UCSD-AML1 (cell line): Measurements from ENCODE around the gene CDPF1.
"Not testable (repeated sequence)": the region's sequence is repeated elsewhere in the genome, so short reads cannot be mapped to it uniquely, and the experiment has no call there.

Experiments
- DNase-seq: peaks from one replicate; lab custom pipeline; 2025; ENCODE audit not compliant: unreplicated experiment; lab: John Stamatoyannopoulos, UW

The CDPF1 gene

DNA sequence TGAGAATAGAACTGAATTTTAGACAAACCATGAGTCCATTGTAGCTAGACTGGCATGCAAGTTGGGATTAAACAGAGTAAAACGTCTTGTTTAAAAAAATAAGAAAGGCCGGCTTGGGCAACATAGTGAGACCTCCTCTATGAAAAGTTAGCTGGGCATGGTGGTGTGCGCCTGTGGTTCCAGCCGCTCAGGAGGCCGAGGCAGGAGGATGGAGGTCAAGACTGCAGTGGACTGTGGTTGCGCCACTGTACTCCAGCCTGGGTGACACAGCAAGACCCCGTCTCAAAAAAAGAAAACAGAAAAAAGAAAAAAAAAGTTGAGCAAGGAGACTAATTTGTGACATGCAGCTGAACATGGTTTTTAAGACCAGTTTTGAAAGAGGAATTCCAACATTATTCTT lies 23.5 kb downstream of the CDPF1 start:
- no peak for DNase-seq

DNA sequence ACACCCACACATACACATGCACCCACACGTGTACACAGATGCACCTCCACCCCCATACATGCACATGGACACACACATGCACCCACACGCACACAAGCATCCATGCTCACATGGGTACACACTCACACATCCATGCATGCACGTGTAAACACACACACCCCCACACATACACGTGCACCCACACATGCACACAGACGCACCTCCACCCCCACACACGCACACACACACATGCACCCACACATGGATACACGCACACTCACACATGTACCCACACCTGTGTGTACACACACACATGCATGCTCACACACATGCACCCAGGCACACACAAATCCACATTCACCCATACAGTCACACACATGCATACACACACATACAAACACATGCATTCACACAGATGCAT lies 24.5 kb downstream of the CDPF1 start:
- DNase-seq = no peak

DNA sequence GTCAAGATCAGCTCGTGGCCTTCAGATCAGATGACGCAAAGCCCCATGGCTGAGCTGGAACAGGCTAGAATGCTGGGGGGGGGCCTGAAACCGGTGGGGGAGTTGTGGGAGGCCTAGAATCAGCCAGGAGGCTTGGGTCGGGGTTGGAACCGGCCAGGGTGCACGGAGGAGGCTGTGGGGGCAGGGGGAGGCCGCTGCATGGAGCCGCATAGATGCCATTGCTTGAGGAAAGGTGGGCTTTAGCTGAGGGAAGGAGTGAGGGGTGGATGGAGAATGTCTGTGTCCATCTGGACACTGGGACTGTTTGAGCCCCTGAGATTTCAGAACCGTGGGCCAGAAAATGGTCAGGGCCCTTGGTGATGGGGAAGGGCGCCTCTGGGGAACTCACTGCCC lies 25.2 kb downstream of the CDPF1 start:
- no peak for DNase-seq

DNA sequence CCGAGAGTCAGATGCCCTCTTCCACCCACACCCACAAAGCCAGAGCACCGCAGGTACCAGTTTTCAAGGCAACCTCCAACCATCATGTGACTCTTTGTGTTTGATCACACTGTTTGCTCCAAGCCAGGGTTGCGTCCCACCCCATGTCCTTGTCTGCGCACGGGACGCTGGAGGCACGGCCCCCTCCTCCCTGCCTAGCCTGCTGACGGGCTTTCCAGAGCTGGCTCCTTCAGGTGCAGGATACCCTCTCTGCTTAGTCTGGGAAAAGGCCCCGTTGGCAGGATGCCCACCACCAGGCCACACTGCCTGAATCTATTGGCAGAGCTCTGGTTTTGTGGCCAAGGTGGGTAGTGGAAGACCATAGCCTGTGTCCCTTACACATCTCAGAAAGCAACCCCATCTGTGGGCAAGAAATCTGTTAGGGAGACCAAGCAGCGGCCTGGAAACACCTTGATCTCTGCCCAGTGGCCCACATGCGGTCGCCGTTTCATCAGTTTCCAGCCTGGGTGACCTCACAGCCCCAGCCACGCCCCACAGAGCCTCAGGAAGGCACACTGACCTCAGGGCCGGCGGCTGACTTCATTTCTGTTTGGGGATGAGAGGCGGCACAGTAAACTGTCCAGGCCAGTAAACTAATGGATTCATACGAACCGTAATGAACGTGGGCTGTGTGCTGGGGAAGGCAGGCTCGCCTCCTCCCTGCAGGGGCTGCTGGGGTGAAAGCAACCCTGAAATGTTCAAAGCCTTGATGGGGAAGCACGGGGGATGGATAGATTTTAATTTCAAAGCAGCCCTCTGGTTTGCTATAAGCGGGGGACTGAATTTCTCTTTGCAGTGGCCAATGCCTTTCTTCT lies 25.8 kb downstream of the CDPF1 start:
- no peak for DNase-seq

DNA sequence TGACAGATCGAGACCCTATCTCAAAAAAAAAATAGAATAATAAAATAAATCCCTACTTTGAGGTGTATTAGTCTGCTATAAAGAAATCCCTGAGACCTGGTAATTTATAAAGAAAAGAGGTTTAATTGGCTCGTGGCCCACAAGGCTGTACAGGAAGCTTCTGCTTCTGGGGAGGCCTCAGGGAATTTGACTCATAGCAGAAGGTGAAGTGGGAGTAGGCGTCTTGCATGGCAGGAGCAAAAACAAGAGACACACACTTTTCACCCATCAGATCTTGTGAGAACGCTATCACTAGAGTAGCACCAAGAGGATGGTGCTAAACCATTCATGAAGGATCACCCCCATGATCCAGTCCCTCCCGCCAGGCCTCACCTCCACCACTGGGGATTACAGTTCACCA lies 29.2 kb downstream of the CDPF1 start:
- no peak for DNase-seq

DNA sequence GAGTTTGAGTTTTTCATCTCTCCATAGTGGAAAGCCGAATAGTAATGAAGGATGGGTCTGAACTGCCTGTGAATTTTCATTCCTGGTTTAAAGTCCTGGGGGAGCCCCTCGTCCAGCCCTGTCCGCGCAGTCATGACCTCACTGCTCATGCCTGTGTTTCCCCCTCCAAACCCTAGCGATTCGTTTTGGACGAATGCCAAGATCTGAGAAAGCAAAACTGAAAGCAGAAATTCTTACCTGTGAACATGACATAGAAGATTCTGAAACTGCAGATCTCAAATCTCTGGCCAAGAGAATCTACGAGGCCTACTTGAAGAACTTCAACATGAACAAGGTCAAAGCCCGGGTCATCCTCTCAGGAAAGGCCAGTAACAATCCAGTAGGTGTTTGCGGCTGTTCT lies 30.5 kb downstream of the CDPF1 start:
- DNase-seq = no peak

DNA sequence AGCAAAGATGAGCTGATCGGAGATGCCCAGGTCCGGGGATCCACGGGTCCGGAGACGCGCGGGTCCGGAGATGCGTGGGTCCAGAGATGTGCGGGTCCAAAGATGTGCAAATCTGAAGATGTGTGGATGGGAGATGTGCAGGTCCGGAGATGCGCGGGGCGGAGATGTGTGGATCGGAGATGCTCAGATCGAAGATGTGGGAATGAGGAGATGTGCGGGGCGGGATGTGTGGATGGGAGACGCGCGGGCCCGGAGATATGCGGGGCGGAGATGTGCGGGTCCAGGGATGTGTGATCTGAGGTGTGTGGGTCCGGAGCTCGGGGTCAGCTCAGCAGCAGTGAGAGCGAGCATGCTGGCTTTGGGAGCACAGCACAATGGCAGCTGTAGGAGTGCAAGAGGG lies 35.5 kb downstream of the CDPF1 start:
- DNase-seq = no peak

DNA sequence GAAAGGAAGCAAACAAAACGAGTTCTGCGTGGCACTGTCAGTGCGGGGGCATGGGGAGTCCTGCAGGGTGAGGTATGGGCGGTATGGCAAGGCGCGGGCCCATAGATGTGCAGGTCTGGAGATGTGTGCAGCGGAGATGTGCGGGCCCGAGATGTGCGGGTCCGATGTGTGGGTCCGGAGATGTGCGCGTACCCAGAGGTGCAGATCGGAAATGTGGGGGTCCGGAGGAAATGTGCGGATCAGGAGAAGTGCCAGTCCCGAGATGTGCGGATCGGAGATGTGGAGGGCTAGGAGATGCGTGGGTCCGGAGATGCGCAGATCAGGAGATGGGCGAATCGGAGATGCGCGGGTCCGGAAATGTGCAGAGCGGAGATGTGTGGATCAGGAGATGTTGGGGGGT lies 35.9 kb downstream of the CDPF1 start:
- no peak for DNase-seq

DNA sequence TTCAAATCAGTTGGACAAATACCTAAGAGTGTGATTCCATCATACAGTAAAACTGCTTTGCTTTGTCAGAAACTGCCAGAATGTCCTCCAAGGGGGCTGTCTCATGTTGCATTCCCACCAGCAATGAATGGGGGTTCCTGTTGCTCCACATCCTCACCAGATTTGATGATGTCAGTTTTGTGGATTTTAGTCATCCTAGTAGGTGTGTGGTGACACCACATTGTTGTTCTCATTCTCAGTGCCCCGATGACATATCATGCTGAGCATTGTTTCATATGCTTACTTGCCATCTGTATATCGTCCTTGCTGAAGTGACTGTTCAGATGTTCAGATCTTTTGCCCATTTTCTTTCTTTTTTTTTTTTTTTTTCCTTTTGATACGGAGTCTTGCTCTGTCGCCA lies 37.0 kb downstream of the CDPF1 start:
- DNase-seq = no peak

DNA sequence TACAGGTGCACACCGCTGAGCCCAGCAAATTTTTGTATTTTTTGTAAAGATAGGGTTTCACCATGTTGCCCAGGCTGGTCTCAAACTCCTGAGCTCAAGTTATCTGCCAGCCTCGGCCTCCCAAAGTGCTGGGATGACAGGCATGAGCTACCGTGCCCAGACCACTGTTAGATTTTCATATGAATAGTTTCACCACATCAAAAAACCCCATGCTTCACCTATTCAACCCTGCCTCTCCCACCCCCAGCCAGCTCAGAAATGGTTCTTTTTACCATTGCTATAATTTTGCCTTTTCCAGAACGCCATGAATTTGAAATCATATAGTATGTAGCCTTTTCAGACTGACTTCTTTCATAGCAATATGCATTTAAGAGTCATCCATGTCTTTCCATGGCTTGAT lies 37.9 kb downstream of the CDPF1 start:
- no peak for DNase-seq

DNA sequence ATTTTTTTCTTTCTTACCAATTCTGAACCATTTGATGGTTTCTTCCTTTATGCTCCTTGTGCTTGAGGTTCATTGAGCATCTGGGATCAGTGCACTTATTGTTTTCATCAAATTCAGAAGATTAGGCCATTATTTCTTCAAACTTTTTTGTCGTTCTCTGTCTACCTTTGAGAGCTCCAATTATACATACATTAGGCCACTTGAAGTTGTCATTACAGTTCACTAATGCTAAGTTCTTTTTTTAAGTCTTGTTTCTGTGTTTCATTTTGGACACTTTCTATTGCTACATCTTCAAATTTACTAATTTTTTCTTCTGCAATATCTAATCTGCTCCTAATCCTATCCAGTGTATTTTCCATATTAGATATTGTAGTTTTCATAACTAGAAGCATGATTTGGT lies 40.8 kb downstream of the CDPF1 start:
- DNase-seq = no peak

DNA sequence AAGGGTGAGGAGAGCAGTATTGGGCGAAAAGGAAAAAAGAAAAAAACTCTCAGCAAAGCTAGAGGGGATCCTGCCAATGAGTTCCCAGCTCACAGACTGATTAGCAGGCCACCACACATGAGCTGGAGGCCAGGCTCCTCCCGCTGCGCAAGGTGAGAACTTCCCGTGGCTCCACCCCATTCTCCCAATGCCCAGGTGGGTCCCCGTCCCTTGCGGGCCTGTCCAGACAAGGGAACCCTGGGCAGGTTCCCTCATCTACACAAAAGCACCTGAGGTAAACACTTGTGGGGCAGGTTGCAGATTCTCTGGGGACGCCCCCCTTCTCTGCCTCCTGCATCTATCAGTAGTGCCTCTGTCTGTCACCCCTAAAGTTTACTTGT lies 46.5 kb downstream of the CDPF1 start:
- no peak for DNase-seq

DNA sequence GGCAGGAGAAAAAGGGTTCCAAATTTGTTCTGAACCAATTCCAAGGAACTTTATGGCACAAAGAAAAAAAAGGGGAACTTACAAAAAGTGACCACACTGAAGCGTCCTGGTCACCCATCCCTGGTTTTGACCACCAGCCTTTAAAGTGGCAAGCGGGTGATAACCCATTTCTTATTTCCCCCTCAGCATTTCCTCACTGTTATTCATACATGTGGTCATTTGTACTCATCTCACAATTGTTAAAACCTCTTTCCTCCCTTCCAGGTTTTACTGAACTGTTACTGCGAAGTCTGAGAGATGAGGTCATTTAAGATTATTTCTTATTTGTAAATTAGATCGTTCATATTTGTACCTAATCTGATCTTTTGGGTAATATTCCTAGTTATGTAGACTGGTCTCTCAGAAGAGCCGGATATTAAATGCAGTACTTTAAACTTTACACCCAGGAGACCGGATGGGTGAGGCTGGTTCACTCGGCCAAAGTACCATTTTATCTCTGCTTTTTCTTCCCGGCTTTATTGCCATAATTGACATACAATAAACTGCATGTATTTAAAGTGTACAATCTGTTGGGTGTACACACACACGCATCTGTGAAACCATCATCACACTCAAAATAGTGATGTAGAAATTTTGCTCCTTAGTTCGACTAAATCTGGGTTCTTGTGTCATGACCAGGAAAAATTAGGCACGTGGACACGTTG lies 47.0 kb downstream of the CDPF1 start:
- DNase-seq = no peak

DNA sequence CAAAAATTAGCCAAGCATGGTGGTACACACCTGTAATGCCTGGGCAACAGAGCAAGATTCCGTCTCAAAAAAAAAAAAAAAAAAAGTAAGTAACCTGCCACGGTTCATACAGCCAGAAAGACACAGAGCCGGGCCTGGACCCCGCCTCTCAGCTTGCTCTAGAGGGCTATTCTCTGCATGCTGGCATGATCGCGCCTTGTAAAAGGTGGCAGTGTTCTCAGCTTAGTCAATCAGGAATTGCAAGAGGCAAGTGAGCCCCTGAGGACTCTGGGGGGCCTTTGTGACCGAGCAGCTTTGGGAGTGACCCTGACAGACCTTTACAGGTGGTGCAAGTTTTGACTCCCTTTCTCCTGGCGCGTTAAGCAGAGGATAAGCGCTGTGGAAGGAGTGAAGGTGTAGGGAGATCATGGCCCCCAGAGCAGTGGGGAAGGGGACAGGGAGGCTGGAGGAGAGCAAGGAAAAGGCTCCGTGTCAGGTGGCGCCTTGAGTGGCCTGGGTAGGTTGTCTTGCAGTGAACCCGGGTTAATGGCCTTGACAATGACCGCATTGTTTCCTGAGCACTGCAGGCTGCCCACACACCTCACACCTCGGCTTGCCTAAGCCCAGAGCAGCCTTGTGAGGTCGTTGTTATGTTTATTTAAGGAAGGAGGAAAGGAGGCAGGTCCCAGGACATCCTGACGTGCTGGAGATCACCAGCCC lies 48.9 kb downstream of the CDPF1 start:
- DNase-seq = peak; percentile 63

DNA sequence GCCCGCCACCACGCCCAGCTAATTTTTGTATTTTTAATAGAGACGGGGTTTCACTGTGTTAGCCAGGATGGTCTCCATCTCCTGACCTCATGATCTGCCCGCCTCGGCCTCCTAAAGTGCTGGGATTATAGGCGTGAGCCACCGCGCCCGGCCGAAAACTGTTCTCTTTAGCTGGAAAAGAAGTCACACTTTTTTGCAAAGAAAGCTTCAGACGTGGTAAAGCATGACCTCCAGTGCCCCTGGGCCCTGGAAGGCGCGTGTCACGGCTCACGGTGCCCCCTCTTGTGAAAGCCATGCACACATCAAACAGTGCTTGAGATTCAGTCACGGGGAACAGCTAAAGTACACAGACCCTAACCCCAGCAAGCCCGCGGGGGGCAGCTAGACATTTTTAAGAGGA lies 51.3 kb downstream of the CDPF1 start:
- DNase-seq = not testable (repeated sequence)

DNA sequence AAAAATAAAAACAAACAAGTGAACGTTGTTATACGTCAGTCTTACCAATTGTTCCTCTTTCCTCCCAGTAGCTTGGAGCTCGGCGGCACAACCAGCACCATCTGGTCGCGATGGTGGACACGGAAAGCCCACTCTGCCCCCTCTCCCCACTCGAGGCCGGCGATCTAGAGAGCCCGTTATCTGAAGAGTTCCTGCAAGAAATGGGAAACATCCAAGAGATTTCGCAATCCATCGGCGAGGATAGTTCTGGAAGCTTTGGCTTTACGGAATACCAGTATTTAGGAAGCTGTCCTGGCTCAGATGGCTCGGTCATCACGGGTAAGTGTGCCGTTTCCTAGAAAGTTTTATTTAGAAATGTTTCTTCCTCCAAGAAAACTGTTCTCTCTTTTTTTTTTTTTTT lies 51.8 kb downstream of the CDPF1 start:
- DNase-seq = no peak

DNA sequence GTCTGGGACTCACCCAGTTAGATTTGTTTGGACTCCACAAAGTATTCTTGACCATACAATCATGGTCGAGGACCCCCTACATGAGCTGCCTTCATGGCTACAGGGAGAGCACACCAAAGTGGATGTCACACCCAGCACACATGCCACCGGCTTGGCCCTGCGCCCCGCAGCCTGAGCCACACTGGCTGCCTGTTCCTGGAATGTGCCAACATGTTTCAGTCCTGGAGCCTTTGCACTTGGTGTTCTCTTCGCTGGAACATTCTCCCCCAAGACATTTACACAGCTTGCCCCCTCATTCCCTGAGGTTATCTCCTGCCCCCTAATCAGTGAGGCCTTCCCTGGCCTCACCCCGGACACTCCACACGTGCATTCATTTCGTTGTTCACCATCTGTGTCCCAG lies 53.8 kb downstream of the CDPF1 start:
- DNase-seq = no peak

DNA sequence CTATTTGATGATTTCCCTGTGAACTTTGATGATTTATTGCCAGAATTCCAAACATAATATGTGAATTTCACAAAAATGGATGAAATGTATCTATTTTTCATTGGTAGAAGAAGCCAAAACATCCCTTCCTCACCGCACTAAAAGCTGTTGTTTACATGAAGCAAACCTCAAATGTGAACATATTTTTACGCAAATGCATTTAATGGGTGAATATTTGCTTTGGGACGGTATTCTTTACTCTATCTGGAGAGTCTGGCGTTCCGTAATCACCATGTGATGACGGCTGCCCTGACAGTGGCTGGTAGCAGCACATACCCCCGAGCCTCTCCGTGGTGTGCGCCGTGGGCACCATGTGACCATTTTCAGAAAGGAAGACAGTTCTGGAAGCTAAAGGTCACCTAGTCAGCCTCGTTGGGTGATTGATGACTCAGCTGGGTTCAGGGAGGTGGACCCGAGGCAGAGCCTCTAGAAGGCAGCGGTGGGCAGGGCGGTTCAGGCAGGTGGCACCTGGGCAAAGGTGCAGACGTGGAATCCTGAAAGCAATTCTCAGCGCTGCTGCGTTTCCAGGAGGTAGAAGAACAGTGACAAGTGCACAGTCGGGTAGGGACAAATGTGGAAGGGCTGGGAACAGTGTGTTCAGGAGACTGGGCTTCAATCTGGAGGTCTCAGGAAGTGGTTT lies 54.5 kb downstream of the CDPF1 start:
- no peak for DNase-seq
